ENCODE results near the gene GNG8. TPM values are rescaled to one million over a fixed set of nuclear protein-coding genes. Genes with fewer than 3 reads are reported as not detected.

GNG8 gene
- total and polyA plus RNA-seq, 10 donors: not detected

DNA sequence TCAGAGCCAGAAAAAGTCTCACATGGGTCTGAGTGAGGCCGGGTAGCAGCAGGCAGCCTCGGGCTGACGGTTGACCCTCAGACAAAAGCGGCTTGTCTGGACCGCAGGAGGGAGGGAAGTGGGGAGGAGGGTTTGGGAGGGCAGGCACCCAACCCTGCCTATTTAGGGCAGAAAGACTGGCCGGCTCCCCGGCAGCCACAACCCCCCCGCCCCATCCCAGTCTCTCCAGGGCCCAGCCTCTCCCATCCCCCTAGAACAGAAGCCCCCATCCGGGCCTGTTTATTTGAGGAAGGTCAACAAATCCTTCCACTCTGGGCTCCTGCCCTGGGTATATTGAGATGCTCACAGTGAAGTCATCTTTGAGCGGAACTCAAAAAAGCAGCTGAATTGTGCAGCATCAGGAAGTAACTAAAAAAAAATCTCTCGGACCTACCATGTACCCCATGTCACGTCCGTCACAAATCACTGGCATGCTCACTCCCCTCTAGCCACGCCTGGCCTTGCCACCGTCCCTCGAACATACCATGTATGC, 18.7 kb upstream of the GNG8 start:
- peaks cover 0 to 97% (median 26%) of the 10 kb centered on the region in 7 donors for H3K27me3 ChIP-seq (replicated peaks in 1 of 7)
- DNase-seq: no peak
- H3K4me3 ChIP-seq: no peak overlapping the region
- intact Hi-C loops (cut with DNase I; ENCODE audit: low total_unique reads): no loop called here
- WGBS, 5 donors: 49 to 65% (median 59%) methylated on average over 12 to 16 of the region's 16 CpGs
- H3K9me3 ChIP-seq: no peaks in the 10 kb centered on the region
- H3K36me3 ChIP-seq: no peaks in the 10 kb centered on the region
- peak overlapping the region in 5 of 8 donors; percentile 15 to 38 (median 22) for H3K27ac ChIP-seq
- TF ChIP-seq, protein P1, sequence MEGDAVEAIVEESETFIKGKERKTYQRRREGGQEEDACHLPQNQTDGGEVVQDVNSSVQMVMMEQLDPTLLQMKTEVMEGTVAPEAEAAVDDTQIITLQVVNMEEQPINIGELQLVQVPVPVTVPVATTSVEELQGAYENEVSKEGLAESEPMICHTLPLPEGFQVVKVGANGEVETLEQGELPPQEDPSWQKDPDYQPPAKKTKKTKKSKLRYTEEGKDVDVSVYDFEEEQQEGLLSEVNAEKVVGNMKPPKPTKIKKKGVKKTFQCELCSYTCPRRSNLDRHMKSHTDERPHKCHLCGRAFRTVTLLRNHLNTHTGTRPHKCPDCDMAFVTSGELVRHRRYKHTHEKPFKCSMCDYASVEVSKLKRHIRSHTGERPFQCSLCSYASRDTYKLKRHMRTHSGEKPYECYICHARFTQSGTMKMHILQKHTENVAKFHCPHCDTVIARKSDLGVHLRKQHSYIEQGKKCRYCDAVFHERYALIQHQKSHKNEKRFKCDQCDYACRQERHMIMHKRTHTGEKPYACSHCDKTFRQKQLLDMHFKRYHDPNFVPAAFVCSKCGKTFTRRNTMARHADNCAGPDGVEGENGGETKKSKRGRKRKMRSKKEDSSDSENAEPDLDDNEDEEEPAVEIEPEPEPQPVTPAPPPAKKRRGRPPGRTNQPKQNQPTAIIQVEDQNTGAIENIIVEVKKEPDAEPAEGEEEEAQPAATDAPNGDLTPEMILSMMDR (IDR thresholded peaks at IDR 0.05 in 8 of 11, conservative IDR thresholded peaks at IDR 0.05 in 3 of 11): no peak
- TF ChIP-seq POLR2AphosphoS5 (IDR thresholded peaks at IDR 0.05) (no peak), POLR2A (IDR thresholded peaks at IDR 0.05) (no peak)
- peaks cover 2 to 26% (median 14%) of the 10 kb centered on the region in 6 donors for H3K4me1 ChIP-seq

DNA sequence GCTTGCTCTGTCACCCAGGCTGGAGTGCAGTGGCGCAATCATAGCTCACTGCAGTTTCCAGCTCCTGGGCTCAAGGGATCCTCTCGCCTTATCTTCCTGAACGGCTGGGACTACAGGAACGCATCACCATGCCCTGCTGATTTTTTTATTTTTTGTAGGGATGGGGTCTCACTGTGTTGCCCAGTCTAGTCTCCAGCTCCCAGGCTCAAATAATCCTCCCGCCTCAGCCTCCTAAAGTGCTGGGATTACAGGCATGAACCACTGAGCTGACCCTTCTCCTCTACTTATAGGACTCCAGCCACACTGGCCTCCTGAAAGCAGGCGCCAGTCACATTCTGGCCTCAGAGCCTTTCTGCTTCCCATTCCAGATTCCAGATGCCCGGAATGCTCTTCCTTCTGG, 14.4 kb upstream of the GNG8 start:
- WGBS, 5 donors: 78 to 92% (median 89%) methylated on average over 7 of the region's 7 CpGs
- Histone ChIP-seq H3K36me3 (peaks cover 0 to 13% (median 0%) of the 10 kb centered on the region in 6 donors), H3K4me1 (peaks cover 0 to 19% (median 9%) of the 10 kb centered on the region in 6 donors), H3K27me3 (replicated peaks in 1 of 7) (peaks cover 0 to 96% (median 31%) of the 10 kb centered on the region in 7 donors), H3K4me3 (no peak overlapping the region), H3K9me3 (peaks cover 0 to 26% (median 14%) of the 10 kb centered on the region in 8 donors), H3K27ac (peak overlapping the region in 4 of 8 donors; percentile 2 to 31 (median 12))
- intact Hi-C loops (cut with DNase I; ENCODE audit: low total_unique reads): no loop called here
- TF ChIP-seq POLR2A (IDR thresholded peaks at IDR 0.05): no peak
- TF ChIP-seq, protein P1 (IDR thresholded peaks at IDR 0.05 in 8 of 11, conservative IDR thresholded peaks at IDR 0.05 in 3 of 11): no peak
- TF ChIP-seq POLR2AphosphoS5 (IDR thresholded peaks at IDR 0.05): no peak
- no peak for DNase-seq

DNA sequence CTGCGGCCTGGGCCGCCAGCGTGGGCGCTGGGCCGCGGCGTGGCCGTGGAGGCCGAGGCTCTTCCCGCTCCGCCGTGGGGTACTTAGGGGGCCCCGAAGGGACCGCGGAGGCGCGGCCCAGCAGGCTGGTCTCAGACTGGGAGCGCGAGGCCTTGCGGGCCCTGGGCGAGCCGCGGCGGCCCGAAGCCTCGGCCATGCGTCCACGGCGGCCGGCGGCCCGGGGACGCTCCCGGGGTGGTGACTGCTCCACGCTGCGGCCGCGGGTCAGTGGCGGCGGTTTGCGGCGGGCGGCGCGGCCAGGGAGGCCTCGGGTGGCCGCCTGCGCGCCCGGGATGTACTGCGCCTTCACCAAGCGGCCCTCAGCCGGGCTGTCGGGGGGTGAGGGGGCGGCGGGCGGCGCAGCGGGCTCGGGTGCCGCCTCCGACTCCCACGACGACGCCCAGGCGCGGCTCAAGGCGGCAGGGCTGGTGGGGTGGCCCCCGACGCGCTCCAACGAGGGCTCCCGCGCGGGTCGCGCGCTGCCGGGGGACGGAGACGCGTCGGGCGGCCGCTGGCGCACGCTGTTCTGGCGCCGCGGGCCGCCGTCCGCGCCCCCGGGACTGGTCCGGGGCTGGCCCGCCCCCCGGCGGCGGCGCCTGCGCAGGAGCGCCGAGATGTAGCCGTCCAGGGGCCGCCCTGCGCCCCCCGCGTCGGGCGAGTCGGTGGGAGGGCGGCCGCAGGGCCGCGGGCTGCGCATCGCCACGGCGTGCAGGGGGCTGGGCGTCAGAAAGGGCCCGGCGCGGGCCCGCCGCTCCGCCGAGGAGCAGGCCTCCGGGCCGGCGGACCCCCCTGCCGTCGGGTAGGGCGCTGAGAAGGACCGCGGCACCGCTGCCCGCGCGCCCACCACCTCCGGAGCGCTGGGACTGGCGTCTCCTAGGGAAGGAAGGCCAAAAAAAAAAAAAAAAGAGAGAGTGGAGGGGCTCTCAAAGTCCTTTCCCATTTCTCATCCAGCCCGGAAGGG, 13.3 kb upstream of the GNG8 start:
- H3K4me1 ChIP-seq: peaks cover 0 to 17% (median 4%) of the 10 kb centered on the region in 6 donors
- DNase-seq: no peak
- H3K27ac ChIP-seq: peak overlapping the region in 1 of 8 donors; percentile 31
- peaks cover 0 to 26% (median 14%) of the 10 kb centered on the region in 8 donors for H3K9me3 ChIP-seq
- TF ChIP-seq, protein P1 (IDR thresholded peaks at IDR 0.05 in 8 of 11, conservative IDR thresholded peaks at IDR 0.05 in 3 of 11): no peak
- intact Hi-C loops (cut with DNase I; ENCODE audit: low total_unique reads): no loop called here
- H3K36me3 ChIP-seq: peaks cover 0 to 13% (median 0%) of the 10 kb centered on the region in 6 donors
- H3K4me3 ChIP-seq: peak overlapping the region in 1 of 8 donors; percentile 13
- 15 to 43% (median 28%) methylated on average over 36 to 144 of the region's 144 CpGs for WGBS, 5 donors
- peaks cover 0 to 91% (median 31%) of the 10 kb centered on the region in 7 donors for H3K27me3 ChIP-seq (replicated peaks in 1 of 7)

All from spleen (tissue), 11 donors.